GM21528 (cell line): ENCODE data around the gene VIPR2.
"Not testable (repeated sequence)": the region's sequence is repeated elsewhere in the genome, so short reads cannot be mapped to it uniquely, and the experiment has no call there.

Source experiments
- ATAC-seq: cut with Tn5 transposase; IDR thresholded peaks from one replicate; pipeline ENCODE4 v1.9.1; 2021; ENCODE audit warnings: mild to moderate bottlenecking, moderate library complexity; ENCODE audit not compliant: unreplicated experiment, low FRiP score

Gene VIPR2

DNA sequence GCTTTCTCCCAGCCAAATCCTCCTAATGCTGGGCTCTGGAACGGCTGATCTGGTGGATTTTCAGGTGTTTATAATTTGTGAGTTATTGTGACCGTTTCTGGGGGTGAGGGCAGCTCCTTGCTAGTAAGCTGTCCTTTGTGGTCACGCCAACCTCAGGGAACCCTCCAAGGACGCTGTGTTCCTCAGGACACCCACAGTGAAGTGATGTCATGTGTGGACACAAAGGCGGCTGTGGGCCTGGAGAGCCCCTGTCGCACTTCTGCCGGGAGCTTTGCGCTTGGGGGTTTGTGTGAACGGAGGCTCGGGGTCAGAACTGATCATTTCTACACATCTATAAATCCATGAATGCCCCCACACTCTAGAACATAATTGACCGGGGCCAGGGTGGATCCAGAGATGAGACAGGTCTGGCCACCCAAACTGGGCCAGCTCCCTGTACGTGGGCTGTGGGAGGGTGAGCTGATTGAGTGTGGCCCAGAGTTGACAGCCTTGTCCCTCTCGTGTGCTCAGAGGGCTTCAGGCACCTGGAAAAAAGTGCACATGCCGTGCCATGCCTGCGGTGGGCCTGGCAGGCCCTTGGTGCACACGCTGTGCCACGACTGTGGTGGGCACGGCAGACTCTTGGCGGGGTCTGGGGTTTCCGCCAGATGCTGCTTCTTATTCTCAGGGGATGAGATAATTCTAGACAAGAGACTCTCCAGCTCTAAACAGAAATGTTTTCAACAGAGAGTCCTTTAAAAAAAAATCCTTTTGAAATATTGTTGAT, 130.2 kb downstream of the VIPR2 start:
- ATAC-seq = no peak

GRCh38 chr7:159013825-159014289, 130.8 kb downstream of the VIPR2 start:
- no peak for ATAC-seq

DNA sequence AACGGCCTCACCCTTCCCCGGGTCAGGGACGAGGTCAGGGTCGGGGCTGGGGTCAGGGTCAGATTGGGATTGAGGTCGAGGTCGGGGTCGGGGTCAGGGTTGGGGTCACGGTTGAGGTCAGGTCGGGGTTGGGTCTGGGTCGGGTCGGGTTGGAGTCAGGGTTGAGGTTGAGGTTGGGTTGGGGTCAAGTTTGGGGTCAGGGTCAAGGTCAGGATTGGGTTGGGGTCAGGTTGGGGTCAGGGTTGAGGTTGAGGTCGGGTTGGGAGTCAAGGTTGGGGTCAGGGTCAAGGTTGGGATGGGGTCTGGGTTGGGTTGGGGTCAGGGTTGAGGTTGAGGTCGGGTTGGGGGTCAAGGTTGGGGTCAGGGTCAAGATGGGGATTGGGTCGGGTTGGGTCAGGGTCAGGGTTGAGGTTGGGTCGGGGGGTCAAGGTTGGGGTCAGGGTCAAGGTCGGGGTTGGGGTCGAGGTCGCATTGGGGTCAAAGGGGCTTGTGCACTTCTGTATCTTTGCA, 131.4 kb downstream of the VIPR2 start:
- no peak for ATAC-seq

GRCh38 chr7:159012353-159013069, 132.2 kb downstream of the VIPR2 start:
- ATAC-seq = no peak

GRCh38 chr7:159011722-159012022, 133.0 kb downstream of the VIPR2 start:
- no peak for ATAC-seq

- no peak for ATAC-seq
Observed at GRCh38 chr7:159010937-159011721, 133.5 kb downstream of the VIPR2 start.

- no peak for ATAC-seq
Observed at GRCh38 chr7:159010411-159010810, 134.3 kb downstream of the VIPR2 start.

DNA sequence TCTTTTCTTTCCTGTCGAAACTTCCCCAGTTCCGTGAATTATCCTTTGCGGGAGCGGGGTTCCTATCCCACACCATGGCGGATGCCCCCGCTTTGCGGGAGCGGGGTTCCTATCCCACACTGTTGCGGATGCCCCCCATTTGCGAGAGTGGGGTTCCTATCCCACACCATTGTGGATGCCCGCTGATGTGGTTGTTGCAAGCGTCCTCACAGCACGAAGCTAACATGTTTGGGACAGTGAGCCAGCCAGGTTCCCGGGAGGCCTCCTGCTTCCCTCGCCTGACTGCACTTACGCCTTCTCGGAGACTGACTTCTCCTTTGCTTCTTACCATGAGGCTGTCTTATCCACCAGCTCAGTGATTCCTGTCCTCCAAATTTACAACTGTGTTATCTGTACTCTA, 134.7 kb downstream of the VIPR2 start:
- no peak for ATAC-seq

GRCh38 chr7:159008417-159008816, 136.2 kb downstream of the VIPR2 start:
- ATAC-seq = no peak

DNA sequence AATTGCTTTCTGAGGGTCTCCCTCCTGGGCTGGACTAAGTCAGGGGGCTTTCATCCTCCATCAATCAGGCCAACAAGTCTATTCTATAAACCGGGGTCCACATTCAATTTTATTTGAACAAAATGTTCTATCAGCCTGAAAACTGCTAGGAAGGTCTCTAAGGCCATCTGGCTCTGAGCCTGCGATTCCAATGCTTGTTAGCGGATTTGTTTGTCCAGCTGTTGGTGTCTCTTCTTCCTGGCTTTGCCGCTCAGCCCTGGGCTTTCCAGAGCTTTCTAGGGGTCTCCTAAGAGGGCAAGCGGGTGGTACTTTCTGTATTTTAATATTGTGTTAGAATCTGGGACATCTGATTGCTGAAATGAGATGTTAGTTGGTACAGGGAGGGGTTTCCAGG, 136.7 kb downstream of the VIPR2 start:
- no peak for ATAC-seq

GRCh38 chr7:159007364-159007995, 137.2 kb downstream of the VIPR2 start:
- no peak for ATAC-seq

- no peak for ATAC-seq
Observed at GRCh38 chr7:159006610-159007130, 138.0 kb downstream of the VIPR2 start.

GRCh38 chr7:159006022-159006609, 138.6 kb downstream of the VIPR2 start:
- not testable (repeated sequence) for ATAC-seq

GRCh38 chr7:159005618-159006017, 139.0 kb downstream of the VIPR2 start:
- no peak for ATAC-seq

GRCh38 chr7:159004411-159004810, 140.3 kb downstream of the VIPR2 start:
- ATAC-seq = no peak

GRCh38 chr7:159001811-159002210, 142.9 kb downstream of the VIPR2 start:
- no peak for ATAC-seq

DNA sequence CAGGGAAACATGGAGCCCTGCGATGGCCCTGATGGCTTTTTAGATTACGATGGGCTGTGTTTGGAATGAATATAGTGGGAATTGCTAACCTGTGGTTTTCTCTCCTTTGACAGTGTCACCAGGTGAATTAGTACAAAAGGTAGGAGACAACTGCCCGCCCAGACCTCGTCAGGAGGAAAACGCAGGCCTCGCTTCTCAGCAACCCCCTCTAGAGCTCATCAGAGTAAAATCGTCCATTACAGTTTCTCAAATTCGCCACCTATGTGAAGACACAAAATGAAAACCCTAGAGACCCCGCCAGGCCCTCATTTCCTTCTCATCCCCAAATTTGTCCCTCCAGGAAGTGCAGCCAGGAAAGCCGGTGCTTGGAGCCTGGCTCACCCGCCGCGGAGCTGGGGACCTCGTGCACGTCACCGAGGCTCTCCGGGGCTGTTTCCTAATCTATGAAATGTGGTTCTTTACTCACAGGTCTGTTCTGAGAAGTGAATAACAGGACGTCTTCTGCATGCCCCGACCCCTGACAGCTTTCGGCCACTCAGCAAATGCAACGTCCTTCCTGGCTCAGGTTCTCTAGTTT, 143.7 kb downstream of the VIPR2 start:
- no peak for ATAC-seq

GRCh38 chr7:159000070-159000469, 144.6 kb downstream of the VIPR2 start:
- no peak for ATAC-seq

DNA sequence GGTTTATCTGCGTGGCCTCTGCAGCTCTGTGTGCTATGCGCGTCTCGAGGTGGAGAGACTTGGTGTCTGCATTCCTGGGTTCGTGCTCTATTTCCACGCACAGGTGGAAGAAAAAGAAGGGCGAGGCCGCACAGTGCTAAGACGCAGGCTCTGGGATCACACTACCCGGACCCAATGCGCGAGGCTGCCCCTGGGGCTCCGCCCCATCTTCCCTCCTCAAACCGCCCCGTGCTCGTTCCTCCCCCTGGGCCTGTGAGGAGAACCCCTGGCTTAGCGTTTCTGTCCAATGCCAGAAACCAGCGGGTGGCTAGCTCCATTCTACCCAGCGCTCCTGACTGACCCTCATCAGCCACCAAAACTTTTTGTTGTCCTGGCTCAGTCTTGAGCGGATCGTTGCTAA, 145.2 kb downstream of the VIPR2 start:
- ATAC-seq = no peak

DNA sequence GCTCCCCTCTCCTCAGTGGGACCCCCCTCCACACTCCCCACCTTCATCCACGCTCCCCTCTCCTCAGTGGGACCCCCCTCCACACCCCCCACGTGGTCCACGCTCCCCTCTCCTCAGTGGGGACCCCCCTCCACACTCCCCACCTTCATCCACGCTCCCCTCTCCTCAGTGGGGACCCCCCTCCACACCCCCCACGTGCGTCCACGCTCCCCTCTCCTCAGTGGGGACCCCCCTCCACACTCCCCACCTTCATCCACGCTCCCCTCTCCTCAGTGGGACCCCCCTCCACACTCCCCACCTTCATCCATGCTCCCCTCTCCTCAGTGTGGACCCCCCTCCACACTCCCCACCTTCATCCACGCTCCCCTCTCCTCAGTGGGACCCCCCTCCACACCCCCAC, 146.4 kb downstream of the VIPR2 start:
- not testable (repeated sequence) for ATAC-seq
